HEK293 (cell line): ENCODE data around the gene PALM2AKAP2.
A peak's percentile ranks its signal among the peaks of the same experiment; 100 is the strongest.

ENCODE experiments used
- GLIS1 ChIP-seq: fragments of 450-650 bp; formaldehyde crosslinking; IDR thresholded peaks from 2 replicates; pipeline ENCODE4 v1.5.1; 2016; ENCODE audit warnings: missing biosample characterization, missing genetic modification characterization
- HOXA7 ChIP-seq: sonication (generic); formaldehyde crosslinking; IDR thresholded peaks from 2 replicates; pipeline ENCODE4 v1.8.1; 2022; ENCODE audit warnings: missing genetic modification reagents, borderline replicate concordance
- HOXC10 ChIP-seq: sonication (generic); formaldehyde crosslinking; IDR thresholded peaks from 2 replicates; pipeline ENCODE4 v1.8.1; 2023; ENCODE audit warnings: mild to moderate bottlenecking, missing genetic modification reagents
- OSR2 ChIP-seq: fragments of 450-650 bp; formaldehyde crosslinking; IDR thresholded peaks from 2 replicates; pipeline ENCODE4 v1.5.1; 2016; ENCODE audit warnings: missing biosample characterization, missing genetic modification characterization
- PATZ1 ChIP-seq: fragments of 450-650 bp; formaldehyde crosslinking; IDR thresholded peaks from 2 replicates; pipeline ENCODE4 v1.5.1; 2016; ENCODE audit warnings: missing biosample characterization, missing genetic modification characterization
- PBX3 ChIP-seq: sonication (generic); formaldehyde crosslinking; IDR thresholded peaks from 2 replicates; pipeline ENCODE4 v1.8.1; 2022; ENCODE audit warnings: mild to moderate bottlenecking, moderate library complexity, missing genetic modification reagents
- PRDM1 ChIP-seq: fragments of 450-650 bp; formaldehyde crosslinking; IDR thresholded peaks from 2 replicates; pipeline ENCODE4; 2016; ENCODE audit warnings: missing biosample characterization, missing genetic modification characterization
- PRDM10 ChIP-seq: fragments of 450-650 bp; formaldehyde crosslinking; IDR thresholded peaks from 2 replicates; pipeline ENCODE4 v1.5.1; 2016; ENCODE audit warnings: missing biosample characterization, missing genetic modification characterization
- SETDB1 ChIP-seq: IDR thresholded peaks from one replicate; pipeline ENCODE4 v1.6.1; 2017; ENCODE audit warnings: mild to moderate bottlenecking, low read length, moderate library complexity, mixed read lengths; ENCODE audit not compliant: insufficient read length
- ZBTB1 ChIP-seq: fragments of 450-650 bp; formaldehyde crosslinking; IDR thresholded peaks from 2 replicates; pipeline ENCODE4 v1.5.1; 2016; ENCODE audit warnings: missing biosample characterization, missing genetic modification characterization
- ZBTB26 ChIP-seq: fragments of 450-650 bp; formaldehyde crosslinking; optimal IDR thresholded peaks from 2 replicates; pipeline ENCODE3; 2016; ENCODE audit warnings: missing biosample characterization, mild to moderate bottlenecking, missing genetic modification characterization
- ZBTB8A ChIP-seq: fragments of 450-650 bp; formaldehyde crosslinking; IDR thresholded peaks from 2 replicates; pipeline ENCODE4 v1.5.1; 2016; ENCODE audit warnings: missing biosample characterization, missing genetic modification characterization
- ZIC2 ChIP-seq: fragments of 450-650 bp; formaldehyde crosslinking; IDR thresholded peaks from 2 replicates; pipeline ENCODE4 v1.5.1; 2016; ENCODE audit warnings: missing biosample characterization, missing genetic modification characterization
- ZNF114 ChIP-seq: fragments of 450-650 bp; formaldehyde crosslinking; IDR thresholded peaks from 2 replicates; pipeline ENCODE4 v1.5.0; 2017; ENCODE audit warnings: missing biosample characterization, missing genetic modification characterization
- ZNF121 ChIP-seq: fragments of 450-650 bp; formaldehyde crosslinking; IDR thresholded peaks from 2 replicates; pipeline ENCODE4 v1.5.1; 2016; ENCODE audit warnings: missing biosample characterization, missing genetic modification characterization
- ZNF175 ChIP-seq: fragments of 450-650 bp; formaldehyde crosslinking; IDR thresholded peaks from 2 replicates; pipeline ENCODE4 v1.5.1; 2016; ENCODE audit warnings: missing biosample characterization, missing genetic modification characterization
- ZNF19 ChIP-seq: fragments of 450-650 bp; formaldehyde crosslinking; IDR thresholded peaks from 2 replicates; pipeline ENCODE4; 2016; ENCODE audit warnings: missing biosample characterization, missing genetic modification characterization, low read depth
- ZNF211 ChIP-seq: fragments of 450-650 bp; formaldehyde crosslinking; IDR thresholded peaks from 2 replicates; pipeline ENCODE4 v1.5.1; 2016; ENCODE audit warnings: low read depth, missing biosample characterization, missing genetic modification characterization
- ZNF274 ChIP-seq, 2 experiments: fragments of 200-500 bp in 1 of 2; fragments of 450-650 bp in 1 of 2; sonication (Bioruptor generic) in 1 of 2; formaldehyde crosslinking in 1 of 2; IDR thresholded peaks; 2 replicates each; pipeline versions ENCODE4 v1.5.1 to v1.6.1; 2014 to 2016; ENCODE audit warnings: borderline replicate concordance in 1 of 2, inconsistent platforms in 1 of 2, low read length in 1 of 2, missing biosample characterization in 1 of 2, missing genetic modification characterization in 1 of 2
- ZNF335 ChIP-seq: fragments of 450-650 bp; formaldehyde crosslinking; conservative IDR thresholded peaks from 2 replicates; pipeline ENCODE4 v1.5.1; 2016; ENCODE audit warnings: missing biosample characterization, missing genetic modification characterization
- ZNF341 ChIP-seq: fragments of 450-650 bp; formaldehyde crosslinking; IDR thresholded peaks from 2 replicates; pipeline ENCODE4; 2016; ENCODE audit warnings: low read depth, missing biosample characterization, missing genetic modification characterization
- ZNF423 ChIP-seq: fragments of 450-650 bp; formaldehyde crosslinking; IDR thresholded peaks from 2 replicates; pipeline ENCODE4 v1.5.1; 2016; ENCODE audit warnings: missing biosample characterization, missing genetic modification characterization
- ZNF426 ChIP-seq: fragments of 450-650 bp; formaldehyde crosslinking; IDR thresholded peaks from 2 replicates; pipeline ENCODE4 v1.5.1; 2017; ENCODE audit warnings: missing biosample characterization, missing genetic modification characterization, mild to moderate bottlenecking, inconsistent platforms, moderate library complexity
- ZNF560 ChIP-seq: fragments of 450-650 bp; formaldehyde crosslinking; IDR thresholded peaks from 2 replicates; pipeline ENCODE4 v1.5.1; 2017; ENCODE audit warnings: missing biosample characterization, missing genetic modification characterization, borderline replicate concordance
- ZNF621 ChIP-seq: fragments of 450-650 bp; formaldehyde crosslinking; IDR thresholded peaks from 2 replicates; pipeline ENCODE4 v1.5.1; 2017; ENCODE audit warnings: missing biosample characterization, missing genetic modification characterization
- ZNF670 ChIP-seq: fragments of 450-650 bp; formaldehyde crosslinking; IDR thresholded peaks from 2 replicates; pipeline ENCODE4 v1.5.1; 2016; ENCODE audit warnings: missing biosample characterization, missing genetic modification characterization, low read depth
- ZNF76 ChIP-seq: fragments of 450-650 bp; formaldehyde crosslinking; IDR thresholded peaks from 2 replicates; pipeline ENCODE4; 2016; ENCODE audit warnings: low read depth, missing biosample characterization, missing genetic modification characterization, borderline replicate concordance
- ZNF776 ChIP-seq: fragments of 450-650 bp; formaldehyde crosslinking; IDR thresholded peaks from 2 replicates; pipeline ENCODE4 v1.5.0; 2017; ENCODE audit warnings: missing biosample characterization, missing genetic modification characterization, borderline replicate concordance
- ZNF791 ChIP-seq: fragments of 450-650 bp; formaldehyde crosslinking; IDR thresholded peaks from 2 replicates; pipeline ENCODE4 v1.5.1; 2016; ENCODE audit warnings: missing biosample characterization, missing genetic modification characterization
- ZXDB ChIP-seq: fragments of 450-650 bp; formaldehyde crosslinking; IDR thresholded peaks from 2 replicates; pipeline ENCODE4 v1.5.1; 2016; ENCODE audit warnings: missing biosample characterization, missing genetic modification characterization
- TF ChIP-seq, protein P1 (sequence below): fragments of 450-650 bp; IDR thresholded peaks from 2 replicates; pipeline ENCODE4 v1.5.1; 2018; ENCODE audit warnings: missing biosample characterization, missing genetic modification characterization

The PALM2AKAP2 gene

DNA sequence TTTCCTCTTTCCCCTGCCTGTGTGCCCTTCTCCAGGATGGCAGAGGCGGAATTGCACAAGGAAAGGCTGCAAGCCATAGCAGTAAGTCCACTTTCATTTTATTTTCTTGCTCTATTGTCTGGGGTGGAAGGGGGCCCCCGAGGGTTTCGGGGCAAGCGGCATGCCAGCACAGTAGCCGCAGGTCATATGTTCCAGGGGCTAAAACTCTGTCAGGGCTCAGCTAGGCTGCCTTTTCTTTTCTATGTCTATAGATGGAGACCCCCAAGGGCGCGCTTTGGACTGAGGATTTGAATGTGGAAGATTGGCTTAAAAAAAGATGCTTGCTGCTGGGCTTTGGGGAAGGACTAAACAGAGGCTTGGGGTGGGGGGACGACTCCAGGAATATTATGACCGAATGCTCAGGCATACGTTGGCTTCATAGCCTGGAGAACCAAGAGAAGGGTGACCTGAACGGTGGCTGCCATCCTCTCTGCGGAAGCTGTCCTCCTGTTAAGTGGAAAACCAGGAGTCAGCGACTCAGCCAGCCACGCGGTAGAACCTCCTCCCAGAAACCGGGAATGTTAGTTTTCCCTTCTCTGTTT, 545 bp downstream of the PALM2AKAP2 start (continued):
- TF ChIP-seq, protein P1, sequence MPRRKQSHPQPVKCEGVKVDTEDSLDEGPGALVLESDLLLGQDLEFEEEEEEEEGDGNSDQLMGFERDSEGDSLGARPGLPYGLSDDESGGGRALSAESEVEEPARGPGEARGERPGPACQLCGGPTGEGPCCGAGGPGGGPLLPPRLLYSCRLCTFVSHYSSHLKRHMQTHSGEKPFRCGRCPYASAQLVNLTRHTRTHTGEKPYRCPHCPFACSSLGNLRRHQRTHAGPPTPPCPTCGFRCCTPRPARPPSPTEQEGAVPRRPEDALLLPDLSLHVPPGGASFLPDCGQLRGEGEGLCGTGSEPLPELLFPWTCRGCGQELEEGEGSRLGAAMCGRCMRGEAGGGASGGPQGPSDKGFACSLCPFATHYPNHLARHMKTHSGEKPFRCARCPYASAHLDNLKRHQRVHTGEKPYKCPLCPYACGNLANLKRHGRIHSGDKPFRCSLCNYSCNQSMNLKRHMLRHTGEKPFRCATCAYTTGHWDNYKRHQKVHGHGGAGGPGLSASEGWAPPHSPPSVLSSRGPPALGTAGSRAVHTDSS (tag by site-specific recombination), result no peak
- TF ChIP-seq PRDM1 (tag by site-specific recombination) (no peak), HOXA7 (no peak), ZIC2 (tag by site-specific recombination) (0 out of 2 replicates have a peak, but pooled peaks have one; percentile 27), ZXDB (no peak), SETDB1 (no peak), PBX3 (CRISPR knock-in tag) (no peak), ZNF423 (tag by site-specific recombination) (no peak), ZNF114 (tag by site-specific recombination) (no peak), HOXC10 (no peak), ZNF121 (no peak), ZBTB8A (tag by site-specific recombination) (no peak; the same call in none of the 2 replicates), ZNF211 (tag by site-specific recombination) (no peak), ZBTB1 (tag by site-specific recombination) (no peak), PATZ1 (tag by site-specific recombination) (no peak), ZNF335 (tag by site-specific recombination) (peak; percentile 94), ZNF560 (tag by site-specific recombination) (no peak), ZNF341 (tag by site-specific recombination) (peak; percentile 26; the same call in 1 of the 2 replicates), ZNF19 (tag by site-specific recombination) (no peak), ZNF76 (tag by site-specific recombination) (no peak), ZNF621 (tag by site-specific recombination) (no peak), OSR2 (tag by site-specific recombination) (peak; percentile 65), GLIS1 (tag by site-specific recombination) (peak; percentile 53), ZNF670 (no peak), ZNF175 (no peak), ZBTB26 (tag by site-specific recombination) (no peak), ZNF791 (tag by site-specific recombination) (no peak), ZNF776 (tag by site-specific recombination) (no peak), ZNF274 (IDR thresholded peaks at IDR 0.05; ENCODE audit: low read length) (no peak), ZNF274 (tag by site-specific recombination; IDR thresholded peaks at IDR 0.05; ENCODE audit: borderline replicate concordance) (no peak), ZNF426 (tag by site-specific recombination) (no peak), PRDM10 (tag by site-specific recombination) (peak; percentile 93)
